ENCODE measurements around the gene MICALL1. TPM values are rescaled to one million over a fixed set of nuclear protein-coding genes. Genes with fewer than 3 reads are reported as not detected.

MICALL1 gene
- total and polyA plus RNA-seq, 2 of the 13 experiments (the other 11 are each of a cell fraction or from before 2014, with no cell fraction given) = 7.6 to 10.6 TPM

DNA sequence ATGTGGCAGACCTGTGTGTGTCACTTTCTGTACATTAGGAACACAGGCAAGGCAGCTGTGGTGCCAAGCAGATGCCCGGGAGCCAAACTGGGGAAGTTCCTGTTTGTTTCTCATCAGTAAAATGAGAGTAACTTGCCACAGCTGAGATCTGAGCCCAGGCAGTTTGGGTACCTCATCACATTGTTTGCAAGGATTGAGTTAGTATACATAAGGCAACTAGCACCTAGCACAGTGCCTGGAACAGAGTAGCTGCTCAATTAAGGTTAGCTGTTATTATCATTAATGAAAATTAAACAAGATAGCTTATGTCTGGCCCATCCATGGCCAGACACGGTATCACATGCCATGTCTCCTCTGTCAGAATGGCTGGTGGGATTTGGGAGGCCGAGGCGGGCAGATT is 70.5 kb downstream of the MICALL1 start:
- POLR2A ChIA-PET = no interaction called here
- intact Hi-C loops (cut with micrococcal nuclease; ENCODE audit: unreplicated experiment) (no loop called here), in situ Hi-C loops (cut with HindIII; ENCODE audit: extremely low pct_ligation_motif_present, low pct_unique_long_range_greater_than_20kb) (no loop called here)
- Histone ChIP-seq H2AFZ (ENCODE audit: low read length) (no peak overlapping the region), H3K4me3 (replicated peaks in 1 of 3; ENCODE audit: insufficient read depth in 1 of 3, low read depth in 2 of 3, low read length in 3 of 3) (no peak overlapping the region), H3K79me2 (ENCODE audit: insufficient read depth, low read length) (no peaks in the 10 kb centered on the region), H4K20me1 (ENCODE audit: insufficient read depth, low read length) (no peaks in the 10 kb centered on the region), H3K4me1 (ENCODE audit: insufficient read depth, low read length) (peaks cover 32% of the 10 kb centered on the region), H3K9ac (ENCODE audit: insufficient read depth, low read depth, low read length) (no peak overlapping the region), H3K36me3 (replicated peaks in 1 of 2; ENCODE audit: control insufficient read depth in 1 of 2, insufficient read depth in 2 of 2, low read length in 2 of 2) (no peaks in the 10 kb centered on the region; a peak in 2 of 5 replicates), H3K4me2 (ENCODE audit: low read depth, low read length) (no peak overlapping the region), H3K27me3 (ENCODE audit: control insufficient read depth in 1 of 2, insufficient read depth in 2 of 2, low read length in 2 of 2) (no peaks in the 10 kb centered on the region), H3K9me3 (ENCODE audit: low read length) (no peaks in the 10 kb centered on the region), H3K27ac (ENCODE audit: extremely low read length, insufficient read depth, low read length) (no peak overlapping the region)
- CTCF ChIA-PET (ENCODE audit: low intra/inter-chr PET ratio, low total read pairs) = no interaction called here
- FAIRE-seq (no peak), DNase-seq (ENCODE audit: low spot score) (no peak), ATAC-seq (no peak)
- BruUV-seq (replicated peaks) = no TSS peak
- WGBS (ENCODE audit: low lambda C conversion rate) = 96% methylated on average over 4 of the region's 4 CpGs
- TF ChIP-seq FOSL2 (CRISPR knock-in tag; IDR thresholded peaks at IDR 0.05) = no peak
- TF ChIP-seq ZNF569 (CRISPR knock-in tag; IDR thresholded peaks at IDR 0.05; ENCODE audit: borderline replicate concordance) = no peak
- TF ChIP-seq, protein P1, sequence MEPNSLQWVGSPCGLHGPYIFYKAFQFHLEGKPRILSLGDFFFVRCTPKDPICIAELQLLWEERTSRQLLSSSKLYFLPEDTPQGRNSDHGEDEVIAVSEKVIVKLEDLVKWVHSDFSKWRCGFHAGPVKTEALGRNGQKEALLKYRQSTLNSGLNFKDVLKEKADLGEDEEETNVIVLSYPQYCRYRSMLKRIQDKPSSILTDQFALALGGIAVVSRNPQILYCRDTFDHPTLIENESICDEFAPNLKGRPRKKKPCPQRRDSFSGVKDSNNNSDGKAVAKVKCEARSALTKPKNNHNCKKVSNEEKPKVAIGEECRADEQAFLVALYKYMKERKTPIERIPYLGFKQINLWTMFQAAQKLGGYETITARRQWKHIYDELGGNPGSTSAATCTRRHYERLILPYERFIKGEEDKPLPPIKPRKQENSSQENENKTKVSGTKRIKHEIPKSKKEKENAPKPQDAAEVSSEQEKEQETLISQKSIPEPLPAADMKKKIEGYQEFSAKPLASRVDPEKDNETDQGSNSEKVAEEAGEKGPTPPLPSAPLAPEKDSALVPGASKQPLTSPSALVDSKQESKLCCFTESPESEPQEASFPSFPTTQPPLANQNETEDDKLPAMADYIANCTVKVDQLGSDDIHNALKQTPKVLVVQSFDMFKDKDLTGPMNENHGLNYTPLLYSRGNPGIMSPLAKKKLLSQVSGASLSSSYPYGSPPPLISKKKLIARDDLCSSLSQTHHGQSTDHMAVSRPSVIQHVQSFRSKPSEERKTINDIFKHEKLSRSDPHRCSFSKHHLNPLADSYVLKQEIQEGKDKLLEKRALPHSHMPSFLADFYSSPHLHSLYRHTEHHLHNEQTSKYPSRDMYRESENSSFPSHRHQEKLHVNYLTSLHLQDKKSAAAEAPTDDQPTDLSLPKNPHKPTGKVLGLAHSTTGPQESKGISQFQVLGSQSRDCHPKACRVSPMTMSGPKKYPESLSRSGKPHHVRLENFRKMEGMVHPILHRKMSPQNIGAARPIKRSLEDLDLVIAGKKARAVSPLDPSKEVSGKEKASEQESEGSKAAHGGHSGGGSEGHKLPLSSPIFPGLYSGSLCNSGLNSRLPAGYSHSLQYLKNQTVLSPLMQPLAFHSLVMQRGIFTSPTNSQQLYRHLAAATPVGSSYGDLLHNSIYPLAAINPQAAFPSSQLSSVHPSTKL (CRISPR knock-in tag; IDR thresholded peaks at IDR 0.05) = no peak
- TF ChIP-seq CBX1 (IDR thresholded peaks at IDR 0.05; ENCODE audit: low read depth) = no peak
- no peak for TF ChIP-seq SIN3B (IDR thresholded peaks at IDR 0.05; ENCODE audit: low read length)
- TF ChIP-seq CREM (IDR thresholded peaks at IDR 0.05) = no peak
- TF ChIP-seq CREM (CRISPR knock-in tag; IDR thresholded peaks at IDR 0.05) = no peak
- TF ChIP-seq, protein P2, sequence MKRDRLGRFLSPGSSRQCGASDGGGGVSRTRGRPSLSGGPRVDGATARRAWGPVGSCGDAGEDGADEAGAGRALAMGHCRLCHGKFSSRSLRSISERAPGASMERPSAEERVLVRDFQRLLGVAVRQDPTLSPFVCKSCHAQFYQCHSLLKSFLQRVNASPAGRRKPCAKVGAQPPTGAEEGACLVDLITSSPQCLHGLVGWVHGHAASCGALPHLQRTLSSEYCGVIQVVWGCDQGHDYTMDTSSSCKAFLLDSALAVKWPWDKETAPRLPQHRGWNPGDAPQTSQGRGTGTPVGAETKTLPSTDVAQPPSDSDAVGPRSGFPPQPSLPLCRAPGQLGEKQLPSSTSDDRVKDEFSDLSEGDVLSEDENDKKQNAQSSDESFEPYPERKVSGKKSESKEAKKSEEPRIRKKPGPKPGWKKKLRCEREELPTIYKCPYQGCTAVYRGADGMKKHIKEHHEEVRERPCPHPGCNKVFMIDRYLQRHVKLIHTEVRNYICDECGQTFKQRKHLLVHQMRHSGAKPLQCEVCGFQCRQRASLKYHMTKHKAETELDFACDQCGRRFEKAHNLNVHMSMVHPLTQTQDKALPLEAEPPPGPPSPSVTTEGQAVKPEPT (CRISPR knock-in tag; IDR thresholded peaks at IDR 0.05; ENCODE audit: low read depth) = no peak
- TF ChIP-seq ASH2L (IDR thresholded peaks at IDR 0.05; ENCODE audit: insufficient read length, low read depth, low read length) = no peak
- TF ChIP-seq ZKSCAN5 (CRISPR knock-in tag; IDR thresholded peaks at IDR 0.05) = no peak
- TF ChIP-seq, protein P3, sequence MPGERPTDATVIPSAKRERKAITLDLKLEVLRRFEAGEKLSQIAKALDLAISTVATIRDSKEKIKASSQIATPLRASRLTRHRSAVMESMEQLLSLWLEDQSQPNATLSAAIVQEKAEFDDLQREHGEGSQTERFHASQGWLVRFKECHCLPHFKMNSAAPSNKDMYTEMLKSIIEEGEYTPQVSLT (CRISPR knock-in tag; IDR thresholded peaks at IDR 0.05; ENCODE audit: borderline replicate concordance, low read depth) = no peak
- no peak for TF ChIP-seq RBFOX2 (IDR thresholded peaks at IDR 0.05; ENCODE audit: low read depth, low read length)
- no peak for TF ChIP-seq ZNF891 (CRISPR knock-in tag; IDR thresholded peaks at IDR 0.05)
- no peak for TF ChIP-seq ZNF644 (CRISPR knock-in tag; IDR thresholded peaks at IDR 0.05; ENCODE audit: low read depth)
- TF ChIP-seq ZNF547 (CRISPR knock-in tag; IDR thresholded peaks at IDR 0.05) = no peak
- TF ChIP-seq ZEB1 (IDR thresholded peaks at IDR 0.05; ENCODE audit: insufficient replicate concordance, low read depth) = no peak
- TF ChIP-seq REL (CRISPR knock-in tag; conservative IDR thresholded peaks at IDR 0.05) = no peak
- TF ChIP-seq, protein P4, sequence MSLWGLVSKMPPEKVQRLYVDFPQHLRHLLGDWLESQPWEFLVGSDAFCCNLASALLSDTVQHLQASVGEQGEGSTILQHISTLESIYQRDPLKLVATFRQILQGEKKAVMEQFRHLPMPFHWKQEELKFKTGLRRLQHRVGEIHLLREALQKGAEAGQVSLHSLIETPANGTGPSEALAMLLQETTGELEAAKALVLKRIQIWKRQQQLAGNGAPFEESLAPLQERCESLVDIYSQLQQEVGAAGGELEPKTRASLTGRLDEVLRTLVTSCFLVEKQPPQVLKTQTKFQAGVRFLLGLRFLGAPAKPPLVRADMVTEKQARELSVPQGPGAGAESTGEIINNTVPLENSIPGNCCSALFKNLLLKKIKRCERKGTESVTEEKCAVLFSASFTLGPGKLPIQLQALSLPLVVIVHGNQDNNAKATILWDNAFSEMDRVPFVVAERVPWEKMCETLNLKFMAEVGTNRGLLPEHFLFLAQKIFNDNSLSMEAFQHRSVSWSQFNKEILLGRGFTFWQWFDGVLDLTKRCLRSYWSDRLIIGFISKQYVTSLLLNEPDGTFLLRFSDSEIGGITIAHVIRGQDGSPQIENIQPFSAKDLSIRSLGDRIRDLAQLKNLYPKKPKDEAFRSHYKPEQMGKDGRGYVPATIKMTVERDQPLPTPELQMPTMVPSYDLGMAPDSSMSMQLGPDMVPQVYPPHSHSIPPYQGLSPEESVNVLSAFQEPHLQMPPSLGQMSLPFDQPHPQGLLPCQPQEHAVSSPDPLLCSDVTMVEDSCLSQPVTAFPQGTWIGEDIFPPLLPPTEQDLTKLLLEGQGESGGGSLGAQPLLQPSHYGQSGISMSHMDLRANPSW (CRISPR knock-in tag; IDR thresholded peaks at IDR 0.05; ENCODE audit: borderline replicate concordance) = no peak
- TF ChIP-seq FOXK2 (IDR thresholded peaks at IDR 0.05) = no peak
